ENCODE results near the gene FCN2.

Gene FCN2

GRCh38 chr9:134880484-134881312, at the start of gene FCN2:
Gene FCN2, plus strand, starts transcription at chr9:134880810. Its CDS starts 12 bp downstream, at chr9:134880822.
- DNase-seq, result no peak

GRCh38 chr9:134830926-134831720, 49.5 kb upstream of the FCN2 start:
- no peak for DNase-seq

- DNase-seq, result no peak
Measured at GRCh38 chr9:134832471-134832870, 48.1 kb upstream of the FCN2 start.

GRCh38 chr9:134833294-134833880, 47.2 kb upstream of the FCN2 start:
- DNase-seq, result no peak

GRCh38 chr9:134834217-134834956, 46.2 kb upstream of the FCN2 start:
- DNase-seq, result no peak

GRCh38 chr9:134834957-134835419, 45.6 kb upstream of the FCN2 start:
- no peak for DNase-seq

GRCh38 chr9:134835448-134835847, 45.2 kb upstream of the FCN2 start:
- no peak for DNase-seq

GRCh38 chr9:134835987-134836386, 44.6 kb upstream of the FCN2 start:
- no peak for DNase-seq

- no peak for DNase-seq
Measured at GRCh38 chr9:134836406-134836970, 44.1 kb upstream of the FCN2 start.

GRCh38 chr9:134837529-134837928, 43.1 kb upstream of the FCN2 start:
- no peak for DNase-seq

- no peak for DNase-seq
Measured at GRCh38 chr9:134838651-134839454, 41.8 kb upstream of the FCN2 start.

GRCh38 chr9:134839455-134840125, 41.0 kb upstream of the FCN2 start:
- DNase-seq, result no peak

- no peak for DNase-seq
Measured at GRCh38 chr9:134840511-134840910, 40.1 kb upstream of the FCN2 start.

- DNase-seq, result no peak
Measured at GRCh38 chr9:134841180-134841904, 39.3 kb upstream of the FCN2 start.

- no peak for DNase-seq
Measured at GRCh38 chr9:134842321-134842720, 38.3 kb upstream of the FCN2 start.

GRCh38 chr9:134843740-134844139, 36.9 kb upstream of the FCN2 start:
- no peak for DNase-seq

- DNase-seq, result no peak
Measured at GRCh38 chr9:134844821-134845220, 35.8 kb upstream of the FCN2 start.

- DNase-seq, result no peak
Measured at GRCh38 chr9:134846187-134846586, 34.4 kb upstream of the FCN2 start.

GRCh38 chr9:134846699-134847098, 33.9 kb upstream of the FCN2 start:
- DNase-seq, result no peak

GRCh38 chr9:134847138-134847537, 33.5 kb upstream of the FCN2 start:
- DNase-seq, result no peak
